HCT116 (cell line): Measurements from ENCODE around the gene RHCG. TPM values are rescaled to one million over a fixed set of nuclear protein-coding genes. Genes with fewer than 3 reads are reported as not detected.

ENCODE experiments used
- ATAC-seq: fragments of 200-7000 bp; cut with Tn5 transposase; 2 replicates; pipeline ENCODE4 v1.9.1; 2020; ENCODE audit warnings: mild to moderate bottlenecking, moderate library complexity
- BruUV-seq: library from RNA; stranded (reverse); fragments of 400-500 nt; replicated peaks from 2 replicates; lab custom pipeline; 2021; lab: Mats Ljungman, UMichigan
- CTCF ChIA-PET: fragments of 300-600 bp; sonication (Branson Sonifier 250); formaldehyde crosslinking; loops from one replicate; lab custom pipeline; 2021; ENCODE audit warnings: antibody characterized with exemption; lab: Charles Lee
- POLR2A ChIA-PET: fragments of 300-600, 350-600 bp; sonication (Branson Sonifier 250); formaldehyde crosslinking; loops from one replicate; lab custom pipeline; 2021; ENCODE audit warnings: antibody characterized with exemption; lab: Charles Lee
- RAD21 ChIA-PET, 2 experiments: fragments of 300-600 bp; sonication (Branson Sonifier 250); formaldehyde crosslinking; loops; one replicate each; lab custom pipeline; 2023; ENCODE audit warnings: low total read pairs in 2 of 2; ENCODE audit not compliant: uncharacterized antibody in 2 of 2, unreplicated experiment in 2 of 2, low non-redundant PET in 1 of 2; lab: Charles Lee
- DNase-seq: peaks from one replicate; pipeline ENCODE4 v3.0.0-alpha.2; 2010; ENCODE audit warnings: low read depth, low spot score
- H2AFZ ChIP-seq: fragments of 200-600 bp; shearing (Covaris generic), sonication (generic); 2 replicates; pipeline ENCODE4 v1.6.1; 2017; ENCODE audit warnings: low read depth, mixed run types, mixed read lengths, antibody characterized with exemption, low read length; ENCODE audit not compliant: poor library complexity, severe bottlenecking
- H3K27ac ChIP-seq: 2 replicates; pipeline ENCODE4 v1.5.1; 2012; ENCODE audit warnings: low read depth, low read length
- H3K27me3 ChIP-seq: fragments of 200-600 bp; sonication (generic); 2 replicates; pipeline ENCODE4 v1.6.1; 2016; ENCODE audit warnings: mixed run types, low read length, mixed read lengths; ENCODE audit not compliant: insufficient read depth
- H3K36me3 ChIP-seq, 2 experiments: fragments of 200-500 bp in 1 of 2; fragments of 200-600 bp in 1 of 2; sonication (Bioruptor generic) in 1 of 2; sonication (generic) in 1 of 2; 2 replicates each; pipeline versions ENCODE4 v1.5.1 to v1.6.1; 2014 to 2016; ENCODE audit warnings: low read length in 2 of 2, inconsistent platforms in 1 of 2, mixed read lengths in 1 of 2, mixed run types in 1 of 2; ENCODE audit not compliant: insufficient read depth in 2 of 2, control insufficient read depth in 1 of 2
- H3K4me1 ChIP-seq, 2 experiments: fragments of 200-600 bp in 1 of 2; sonication (generic) in 1 of 2; 2 replicates each; pipeline versions ENCODE4 v1.5.1 to v1.6.1; 2012 to 2017; ENCODE audit warnings: low read length in 2 of 2, inconsistent platforms in 1 of 2, mild to moderate bottlenecking in 1 of 2, mixed read lengths in 1 of 2, mixed run types in 1 of 2, moderate library complexity in 1 of 2; ENCODE audit not compliant: insufficient read depth in 2 of 2, control insufficient read depth in 1 of 2
- H3K4me2 ChIP-seq: fragments of 200-600 bp; sonication (generic); 2 replicates; pipeline ENCODE4 v1.6.1; 2017; ENCODE audit warnings: mixed run types, low read length, mixed read lengths
- H3K4me3 ChIP-seq, 2 experiments: fragments of 200-600 bp in 1 of 2; sonication (generic) in 1 of 2; replicated peaks in 1 of 2; 2 replicates each; pipeline ENCODE4 v1.5.1; 2011 to 2016; ENCODE audit warnings: low read length in 2 of 2, control low read depth in 1 of 2, low read depth in 1 of 2, mild to moderate bottlenecking in 1 of 2, mixed read lengths in 1 of 2, mixed run types in 1 of 2
- H3K79me2 ChIP-seq: fragments of 200-600 bp; sonication (generic); 2 replicates; pipeline ENCODE4 v1.6.1; 2017; ENCODE audit warnings: mild to moderate bottlenecking, mixed run types, low read length, moderate library complexity, mixed read lengths; ENCODE audit not compliant: insufficient read depth
- H3K9ac ChIP-seq: fragments of 200-600 bp; sonication (generic); 2 replicates; pipeline ENCODE4 v1.6.1; 2016; ENCODE audit warnings: low read length, mixed read lengths
- H3K9me2 ChIP-seq: fragments of 200-600 bp; sonication (generic), shearing (Covaris generic); 2 replicates; pipeline ENCODE4 v1.6.1; 2017; ENCODE audit warnings: mixed run types, mild to moderate bottlenecking, moderate library complexity; ENCODE audit not compliant: insufficient read depth
- H3K9me3 ChIP-seq, 2 experiments: fragments of 200-500 bp in 1 of 2; fragments of 200-600 bp in 1 of 2; sonication (Bioruptor generic) in 1 of 2; sonication (generic) in 1 of 2; 2 replicates each; pipeline ENCODE4 v1.6.1; 2014 to 2017; ENCODE audit warnings: low read length in 2 of 2, mixed read lengths in 2 of 2, inconsistent platforms in 1 of 2, low read depth in 1 of 2, mild to moderate bottlenecking in 1 of 2, mixed run types in 1 of 2, moderate library complexity in 1 of 2; ENCODE audit not compliant: control insufficient read depth in 1 of 2, insufficient read depth in 1 of 2
- H4K20me1 ChIP-seq: fragments of 200-600 bp; sonication (generic), shearing (Covaris generic); 2 replicates; pipeline ENCODE4 v1.6.1; 2017; ENCODE audit warnings: mixed run types, mild to moderate bottlenecking, moderate library complexity; ENCODE audit not compliant: insufficient read depth
- EGR1 ChIP-seq: IDR thresholded peaks from 2 replicates; pipeline ENCODE4 v1.6.1; 2012; ENCODE audit warnings: low read depth
- EZH2 ChIP-seq: fragments of 200-600 bp; sonication (generic); IDR thresholded peaks from 2 replicates; pipeline ENCODE4 v1.6.1; 2017; ENCODE audit warnings: antibody characterized with exemption, mixed run types
- EZH2phosphoT487 ChIP-seq: fragments of 200-600 bp; IDR thresholded peaks from 2 replicates; pipeline ENCODE4 v1.6.1; 2018; ENCODE audit warnings: antibody characterized with exemption, borderline replicate concordance
- FOSL1 ChIP-seq: IDR thresholded peaks from 2 replicates; pipeline ENCODE4 v1.6.1; 2012; ENCODE audit warnings: low read depth
- JUND ChIP-seq: IDR thresholded peaks from 2 replicates; pipeline ENCODE4 v1.6.1; 2012
- REST ChIP-seq: IDR thresholded peaks from 2 replicates; pipeline ENCODE4 v1.6.1; 2012; ENCODE audit warnings: low read depth
- TCF7L2 ChIP-seq: IDR thresholded peaks from 2 replicates; pipeline ENCODE4 v1.7.0; 2011; ENCODE audit warnings: borderline replicate concordance, inconsistent platforms; ENCODE audit not compliant: insufficient read depth, insufficient read length; ENCODE audit errors: extremely low read depth
- ZNF274 ChIP-seq: fragments of 200-500 bp; sonication (Bioruptor generic); IDR thresholded peaks from 2 replicates; pipeline ENCODE4 v1.6.1; 2014; ENCODE audit warnings: mild to moderate bottlenecking, low read depth, low read length, inconsistent platforms
- intact Hi-C: fragments of 100-400 bp; cut with micrococcal nuclease; formaldehyde crosslinking; loops from 2 replicates; pipeline ENCODE4 v1.10.0; 2022
- total RNA-seq: library from RNA; stranded (reverse); gene quantifications from one replicate; pipeline ENCODE4 v1.2.1, GENCODE V29; 2021; ENCODE audit not compliant: unreplicated experiment

RHCG gene
- total RNA-seq, 1 experiment from 2014 or later: not detected

DNA sequence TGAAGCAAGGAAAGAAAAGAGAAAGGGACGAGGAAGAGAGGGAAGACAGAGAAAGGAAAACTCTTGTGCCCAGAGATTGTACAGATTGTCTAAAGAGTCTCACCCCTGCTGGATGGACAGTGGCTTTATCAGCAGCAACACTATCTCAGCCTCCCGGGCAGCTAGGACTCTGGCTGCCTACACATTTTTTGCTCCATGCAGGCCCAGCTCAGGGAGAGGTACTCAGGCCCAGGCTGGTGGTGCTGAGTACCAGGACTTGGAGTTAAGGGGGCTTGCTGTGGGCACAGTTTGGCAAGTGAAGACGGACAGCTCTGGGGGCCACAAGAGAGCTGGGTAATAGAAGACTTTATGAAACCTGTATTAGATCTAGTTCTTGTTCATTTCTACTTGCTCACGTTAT, 19.1 kb upstream of the RHCG start:
- H3K9ac ChIP-seq: no peak overlapping the region
- CTCF ChIA-PET: no interaction called here
- TF ChIP-seq TCF7L2 (no peak), ZNF274 (no peak), EZH2 (no peak), FOSL1 (no peak), JUND (no peak), EZH2phosphoT487 (no peak), EGR1 (no peak), REST (no peak)
- TF ChIP-seq, all 23 proteins: peak for 0
- POLR2A ChIA-PET: interaction anchor here (0.9 kb wide), 1 partner anchor 26 kb away, joined by 3 read pairs; no protein-coding TSS in a partner anchor
- H4K20me1 ChIP-seq: no peaks in the 10 kb centered on the region
- H3K4me1 ChIP-seq: peaks cover 0 to 3% of the 10 kb centered on the region in 2 experiments; a peak in 1 of 4 replicates
- no peaks in the 10 kb centered on the region for H3K9me3 ChIP-seq
- no peak overlapping the region for H2AFZ ChIP-seq
- BruUV-seq: no TSS peak
- ATAC-seq (no peak), DNase-seq (no peak)
- H3K9me2 ChIP-seq: no peaks in the 10 kb centered on the region
- no peaks in the 10 kb centered on the region for H3K36me3 ChIP-seq
- RAD21 ChIA-PET: no interaction called here
- H3K27me3 ChIP-seq: 0 out of 2 replicates have a peak, but pooled peaks cover 3% of the 10 kb centered on the region
- H3K4me3 ChIP-seq: no peak overlapping the region
- H3K4me2 ChIP-seq: no peak overlapping the region
- no peaks in the 10 kb centered on the region for H3K79me2 ChIP-seq
- intact Hi-C loops: no loop called here
- no peak overlapping the region for H3K27ac ChIP-seq
